M059J (cell line): ENCODE results near the gene IFI27. TPM values are rescaled to one million over a fixed set of nuclear protein-coding genes. Genes with fewer than 3 reads are reported as not detected.
"Not testable (repeated sequence)": the region's sequence is repeated elsewhere in the genome, so short reads cannot be mapped to it uniquely, and the experiment has no call there.

ENCODE experiments used
- DNase-seq: peaks from one replicate; pipeline ENCODE4 v3.0.0-alpha.2; 2012; ENCODE audit warnings: low read depth
- total RNA-seq: library from RNA; depleted of rRNA; stranded (reverse); fragments of >200 nt; shearing (Covaris generic); gene quantifications from 2 replicates; pipeline ENCODE4 v1.2.3, GENCODE V29; 2014; rRNA removed

IFI27 gene
- total RNA-seq, 1 experiment from 2014 or later = 1,115 TPM

DNA sequence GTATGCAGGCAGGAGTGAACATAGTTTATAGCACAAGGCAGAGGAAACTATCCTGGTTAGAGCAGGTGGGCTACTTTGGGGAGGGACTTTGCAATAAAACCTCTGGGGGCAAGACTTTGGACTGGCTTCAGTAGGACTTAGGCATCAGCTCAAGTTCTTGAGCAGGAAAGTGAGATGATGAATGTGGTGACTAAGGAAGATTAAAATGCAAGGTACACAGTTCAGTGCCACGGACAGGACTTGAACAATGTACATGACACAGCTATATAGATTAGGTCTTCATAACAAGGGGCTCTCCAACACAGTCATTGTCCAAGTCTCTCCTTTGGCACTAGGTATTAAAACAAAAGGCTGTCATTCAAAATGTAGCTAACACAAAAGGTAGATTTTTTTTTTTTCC is 42.1 kb downstream of the IFI27 start:
- DNase-seq = no peak

DNA sequence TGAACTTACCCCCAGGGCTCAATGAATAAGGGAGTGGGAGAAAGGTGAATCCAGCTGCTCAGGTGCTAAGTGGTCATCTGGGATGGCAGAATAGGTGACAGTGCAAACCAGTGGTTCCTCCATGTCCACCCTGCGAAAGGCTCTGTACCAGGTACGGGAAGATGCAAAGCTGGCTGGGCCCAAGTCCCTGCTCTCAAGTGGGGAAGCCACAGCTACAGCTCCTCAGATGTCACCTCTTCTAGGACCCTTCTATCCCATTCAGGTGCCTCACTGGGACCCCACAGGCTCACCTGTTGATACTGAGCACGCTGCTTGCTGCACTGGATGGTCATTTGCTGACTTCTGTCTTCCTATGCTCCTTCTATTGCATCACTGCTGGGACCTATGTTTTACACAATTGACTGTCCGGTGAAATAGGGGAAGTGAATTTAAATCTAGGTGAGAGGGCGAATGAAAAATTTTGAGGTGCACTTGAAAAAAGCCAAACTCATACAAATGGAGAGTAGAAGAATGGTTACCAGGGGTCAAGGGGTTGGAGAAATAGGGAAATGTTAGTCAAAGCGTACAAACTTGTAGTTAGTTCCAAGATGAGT is 43.3 kb downstream of the IFI27 start:
- no peak for DNase-seq

DNA sequence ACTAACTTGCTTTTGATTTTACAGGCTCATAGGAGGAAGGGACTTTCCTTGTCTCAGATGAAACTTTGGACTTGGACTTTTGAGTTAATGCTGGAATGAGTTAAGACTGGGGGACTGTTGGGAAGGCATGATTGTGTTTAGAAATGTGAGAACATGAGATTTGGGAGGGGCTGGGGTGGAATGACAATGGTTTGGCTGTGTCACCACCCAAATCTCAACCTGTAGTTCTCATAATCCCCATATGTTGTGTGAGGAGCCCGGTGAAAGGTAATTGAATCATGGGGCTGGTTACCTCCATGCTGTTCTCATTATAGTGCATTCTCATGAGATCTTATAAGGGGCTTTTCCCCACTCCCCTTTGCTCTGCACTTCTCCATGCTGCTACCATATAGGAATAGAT is 45.6 kb downstream of the IFI27 start:
- DNase-seq = not testable (repeated sequence)

DNA sequence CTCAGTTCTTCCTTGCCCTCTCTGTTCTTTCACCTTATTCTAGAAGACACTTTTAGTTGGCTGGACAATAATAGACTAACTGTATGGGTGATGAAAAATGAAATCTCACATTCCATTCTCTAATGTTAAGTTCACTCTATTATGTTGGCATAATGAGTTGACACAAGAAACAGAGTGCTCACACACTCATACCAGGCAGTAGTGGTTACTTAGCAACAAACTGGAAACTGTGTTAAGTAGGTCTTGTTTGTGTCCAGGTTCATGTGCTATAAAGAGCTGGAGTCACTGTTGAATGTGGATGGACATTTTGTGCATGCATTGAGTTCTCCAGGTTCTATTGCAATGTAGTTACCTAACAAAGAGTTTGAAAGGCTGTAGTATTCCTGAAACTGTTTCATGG is 46.7 kb downstream of the IFI27 start:
- no peak for DNase-seq

DNA sequence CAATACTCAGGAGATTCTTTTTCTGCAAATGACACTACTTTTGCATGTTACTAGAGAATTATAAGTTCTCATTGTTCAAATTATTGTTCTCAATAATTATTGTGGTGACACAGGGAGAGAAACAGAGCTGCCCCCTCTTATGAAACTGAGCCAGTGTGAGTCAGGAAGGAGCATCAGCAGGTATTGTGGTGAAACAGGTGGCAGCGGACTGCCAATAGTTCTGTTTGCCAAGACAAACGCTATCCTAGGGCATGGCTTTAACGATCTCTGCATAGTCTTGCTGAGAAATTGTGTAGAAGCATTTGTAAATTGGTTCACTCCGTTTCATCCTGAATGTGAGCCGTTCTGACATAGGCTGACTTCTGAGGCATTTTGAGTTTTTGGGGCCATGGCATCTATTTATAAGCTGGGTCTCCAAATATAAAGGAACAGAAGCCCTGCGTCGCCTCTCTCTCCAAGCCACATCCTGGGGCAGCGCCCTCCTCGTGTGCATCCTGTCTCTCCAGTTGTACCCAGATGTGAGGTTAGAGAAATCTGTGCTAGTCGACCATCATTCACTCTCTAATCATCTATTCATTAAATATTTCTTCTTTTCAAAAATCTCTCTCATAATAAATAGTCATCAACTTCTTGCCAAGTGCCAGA is 47.8 kb downstream of the IFI27 start:
- no peak for DNase-seq

DNA sequence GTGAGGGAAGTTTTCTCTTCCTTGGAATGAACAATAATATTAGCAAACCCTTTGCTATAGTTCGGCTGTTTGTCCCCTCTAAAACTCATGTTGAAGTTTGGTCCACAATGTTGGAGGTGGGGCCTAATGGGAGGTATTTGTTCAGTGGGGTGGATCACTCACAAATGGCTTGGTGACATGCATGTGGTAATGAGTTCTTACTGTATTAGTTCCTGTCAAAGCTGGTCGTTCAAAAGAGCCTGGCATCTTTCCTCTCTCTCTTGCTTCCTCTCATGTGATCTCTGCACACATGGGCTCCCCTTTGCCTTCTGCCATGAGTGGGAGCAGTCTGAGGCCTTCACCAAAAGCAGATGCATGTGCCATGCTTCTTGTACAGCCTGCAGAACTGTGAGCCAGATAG is 50.5 kb downstream of the IFI27 start:
- DNase-seq = no peak

DNA sequence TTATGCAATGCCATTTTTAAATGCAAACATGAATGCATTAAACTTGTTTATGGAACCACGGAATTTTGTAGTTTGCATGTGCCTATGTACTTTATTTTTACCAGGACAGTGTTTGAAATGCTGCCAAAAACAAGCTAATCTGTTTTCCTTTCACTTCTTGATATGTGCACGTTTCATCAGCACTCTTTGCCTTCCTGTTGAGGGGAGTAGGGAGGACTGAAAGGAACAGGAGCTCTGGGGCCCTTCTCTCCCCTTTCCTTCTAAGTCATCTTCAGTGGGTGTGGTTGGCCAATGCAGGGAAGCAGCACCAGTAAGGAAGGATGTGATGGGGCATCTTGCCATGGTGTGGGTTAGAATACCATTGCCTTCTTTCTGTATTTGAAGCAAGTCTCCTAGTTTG is 51.4 kb downstream of the IFI27 start:
- no peak for DNase-seq

DNA sequence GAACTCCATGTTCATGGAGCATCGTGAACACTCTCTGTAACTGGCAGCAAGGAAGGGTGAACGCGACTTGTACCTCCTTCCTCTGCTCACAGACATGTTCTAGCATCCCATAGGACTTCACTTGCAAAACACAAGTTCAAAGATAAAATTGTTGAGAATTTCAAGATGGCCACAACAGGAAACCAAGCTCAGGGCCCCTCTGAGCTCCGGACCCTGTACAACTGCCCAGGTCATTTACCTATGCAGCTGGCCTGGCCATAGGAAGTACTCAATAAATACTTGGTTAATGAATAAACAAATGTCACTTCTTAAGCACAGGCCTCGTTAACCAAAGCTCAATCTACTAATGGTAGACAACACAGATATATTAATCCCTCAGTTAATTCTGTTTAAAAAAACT is 51.9 kb downstream of the IFI27 start:
- DNase-seq = no peak

DNA sequence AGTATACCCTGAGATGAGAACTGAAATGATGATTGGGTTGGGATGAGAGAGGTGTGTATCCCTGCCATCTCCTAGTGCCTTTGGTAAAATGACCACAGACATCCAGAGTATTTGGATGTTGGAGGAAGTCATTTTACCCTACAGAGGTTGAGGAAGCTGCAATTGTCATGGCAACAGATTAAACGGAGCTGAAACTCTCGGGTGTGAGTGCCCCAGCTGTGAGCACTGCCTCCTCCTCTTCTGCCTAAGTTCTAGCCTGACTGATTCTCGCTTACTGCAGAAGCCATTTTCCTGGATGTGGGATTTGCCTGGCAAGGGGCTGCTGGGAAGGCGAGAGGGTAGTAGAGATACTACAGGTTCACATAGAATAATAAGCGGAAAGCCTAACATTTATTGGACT is 53.3 kb downstream of the IFI27 start:
- DNase-seq = peak; percentile 8

DNA sequence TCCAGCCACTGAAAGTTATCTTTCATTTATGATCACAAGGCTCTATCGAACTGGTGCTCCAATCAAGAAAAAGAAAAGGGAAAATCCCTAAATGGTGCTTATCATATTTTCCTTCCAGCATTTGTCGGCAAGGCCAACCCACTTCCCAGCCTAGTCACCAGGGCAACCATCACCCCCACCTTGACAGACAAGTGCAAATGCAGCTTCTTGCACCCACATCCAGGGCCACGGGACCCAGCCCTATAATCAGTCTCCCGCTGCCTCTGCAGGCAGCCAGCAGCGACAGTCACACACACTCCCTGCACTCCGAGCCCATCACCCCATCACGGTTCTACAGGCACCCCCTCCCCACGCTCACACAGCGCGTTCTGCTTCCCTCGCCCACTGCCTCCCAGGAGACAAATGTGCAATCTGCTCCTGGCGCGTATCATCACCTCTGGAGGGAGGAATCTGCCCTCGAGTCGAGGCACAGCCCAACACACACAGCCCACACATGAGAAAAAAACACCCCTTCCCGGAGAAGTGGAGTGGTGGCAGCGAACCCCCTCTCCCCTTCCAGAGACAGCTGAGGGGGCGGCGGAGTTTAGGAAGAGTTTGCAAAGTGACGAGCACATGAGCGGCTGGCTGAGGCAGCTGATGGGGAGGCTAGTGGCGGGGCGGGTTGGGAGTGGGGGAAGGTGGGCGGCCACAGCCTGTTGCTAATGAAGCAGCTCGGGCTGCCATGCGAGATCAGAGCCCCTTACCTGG is 54.3 kb downstream of the IFI27 start:
- DNase-seq = no peak

DNA sequence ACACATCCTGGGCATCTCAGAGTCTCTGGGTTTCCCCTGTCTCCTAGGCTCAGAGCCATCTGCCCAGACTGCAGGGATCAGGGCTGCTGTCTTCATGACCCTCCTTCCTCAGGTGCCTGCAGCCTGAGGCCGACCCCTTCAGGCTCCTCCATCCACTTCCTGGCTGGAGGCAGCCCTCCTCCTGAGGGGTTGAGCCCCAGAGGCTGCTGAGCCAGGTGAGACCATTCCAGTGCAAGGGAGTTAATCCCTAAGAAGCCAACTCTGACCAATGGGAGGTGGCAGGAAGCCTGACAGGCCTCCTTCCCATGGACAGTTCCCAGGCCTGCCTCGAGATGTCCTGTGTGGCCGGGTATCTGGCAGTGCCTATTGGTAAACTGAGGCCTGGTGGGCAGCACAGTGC is 55.2 kb downstream of the IFI27 start:
- DNase-seq = no peak

Other genes with a start within 250 kb of the IFI27 start
- not detected in 2 replicates for gene FAM181A, start 183.4 kb upstream of the IFI27 start, total RNA-seq
- gene ASB2, start 134.2 kb upstream of the IFI27 start, total RNA-seq = not detected in 2 replicates
- gene CCDC197, start 113.4 kb upstream of the IFI27 start, total RNA-seq = not detected in 2 replicates
- 0.57 and 0.91 TPM in 2 replicates for gene OTUB2, start 84.4 kb upstream of the IFI27 start, total RNA-seq
- gene DDX24, start 29.5 kb upstream of the IFI27 start, total RNA-seq = 98.8 and 137 TPM in 2 replicates
- 18.7 and 19.3 TPM in 2 replicates for gene IFI27L1, start 29.4 kb upstream of the IFI27 start, total RNA-seq
- gene IFI27L2, start 18.9 kb downstream of the IFI27 start, total RNA-seq = 76.5 and 135 TPM in 2 replicates
- gene PPP4R4, start 63.6 kb downstream of the IFI27 start, total RNA-seq = 0.15 and 0.99 TPM in 2 replicates
- not detected in 2 replicates for gene SERPINA10, start 182.5 kb downstream of the IFI27 start, total RNA-seq
- gene SERPINA6, start 212.6 kb downstream of the IFI27 start, total RNA-seq = 0.05 TPM in 1 of 2 replicates, not detected in the other